HepG2 (cell line): ENCODE results near the gene MAN1A1. TPM values are rescaled to one million over a fixed set of nuclear protein-coding genes. Genes with fewer than 3 reads are reported as not detected.

Experiments used
- ELF4 ChIP-seq: sonication (generic); formaldehyde crosslinking; IDR thresholded peaks from 2 replicates; pipeline ENCODE4 v1.5.0; 2020; ENCODE audit warnings: missing genetic modification reagents, mild to moderate bottlenecking, moderate library complexity, borderline replicate concordance
- FOXC1 ChIP-seq: sonication (generic); formaldehyde crosslinking; IDR thresholded peaks from 2 replicates; pipeline ENCODE4 v1.8.0; 2022; ENCODE audit warnings: mild to moderate bottlenecking, missing genetic modification reagents, borderline replicate concordance
- FOXJ3 ChIP-seq: sonication (generic); formaldehyde crosslinking; IDR thresholded peaks from 2 replicates; pipeline ENCODE4 v1.4.0; 2020; ENCODE audit warnings: missing genetic modification reagents, mild to moderate bottlenecking, borderline replicate concordance
- HCFC1 ChIP-seq: fragments of 150-350 bp; IDR thresholded peaks from 2 replicates; pipeline ENCODE4 v1.6.1; 2014; ENCODE audit warnings: low read depth, low read length
- KDM2A ChIP-seq: sonication (generic); formaldehyde crosslinking; IDR thresholded peaks from 2 replicates; pipeline ENCODE4 v1.4.0; 2020; ENCODE audit warnings: low read depth, missing genetic modification reagents, borderline replicate concordance
- KDM3A ChIP-seq: IDR thresholded peaks from 2 replicates; pipeline ENCODE4 v1.6.1; 2018; ENCODE audit warnings: low read depth, missing compliant biosample characterization
- KLF6 ChIP-seq: IDR thresholded peaks from 2 replicates; pipeline ENCODE4 v1.8.0; 2016; ENCODE audit warnings: missing biosample characterization, missing genetic modification reagents
- NFKB2 ChIP-seq: sonication (generic); formaldehyde crosslinking; IDR thresholded peaks from 2 replicates; pipeline ENCODE4 v1.4.0; 2020; ENCODE audit warnings: missing genetic modification reagents, borderline replicate concordance
- NPAS2 ChIP-seq: sonication (generic); formaldehyde crosslinking; IDR thresholded peaks from 2 replicates; pipeline ENCODE4 v1.8.0; 2022; ENCODE audit warnings: mild to moderate bottlenecking, missing genetic modification reagents, borderline replicate concordance
- PCBP1 ChIP-seq: fragments of 200-400 bp; formaldehyde crosslinking; IDR thresholded peaks from 2 replicates; pipeline ENCODE4 v1.6.1; 2017; ENCODE audit warnings: mild to moderate bottlenecking, low read depth, low read length, borderline replicate concordance
- PHF20 ChIP-seq: sonication (generic); formaldehyde crosslinking; IDR thresholded peaks from 2 replicates; pipeline ENCODE4 v1.5.0; 2020; ENCODE audit warnings: mild to moderate bottlenecking, missing genetic modification reagents
- POLR2A ChIP-seq, 2 experiments: IDR thresholded peaks; 2 replicates each; pipeline ENCODE4 v1.6.1; 2011; ENCODE audit warnings: low read depth in 2 of 2, low read length in 2 of 2, mild to moderate bottlenecking in 1 of 2, moderate library complexity in 1 of 2; ENCODE audit not compliant: insufficient read depth in 1 of 2
- RELA ChIP-seq: sonication (generic); formaldehyde crosslinking; IDR thresholded peaks from 2 replicates; pipeline ENCODE4 v1.4.0; 2020; ENCODE audit warnings: missing genetic modification reagents
- SPEN ChIP-seq: sonication (generic); formaldehyde crosslinking; IDR thresholded peaks from 2 replicates; pipeline ENCODE4 v1.5.1; 2020; ENCODE audit warnings: low read depth, mild to moderate bottlenecking, missing genetic modification reagents
- U2AF2 ChIP-seq: fragments of 200-400 bp; formaldehyde crosslinking; IDR thresholded peaks from 2 replicates; pipeline ENCODE4 v1.6.1; 2017; ENCODE audit warnings: low read depth, mild to moderate bottlenecking, low read length
- ZNF101 ChIP-seq: sonication (generic); formaldehyde crosslinking; IDR thresholded peaks from 2 replicates; pipeline ENCODE4 v1.4.0; 2020; ENCODE audit warnings: mild to moderate bottlenecking, low read depth, missing genetic modification reagents, borderline replicate concordance
- ZNF180 ChIP-seq: sonication (generic); formaldehyde crosslinking; IDR thresholded peaks from 2 replicates; pipeline ENCODE4 v1.4.0; 2020; ENCODE audit warnings: low read depth, missing genetic modification reagents, borderline replicate concordance
- ZNF296 ChIP-seq: sonication (generic); formaldehyde crosslinking; conservative IDR thresholded peaks from 2 replicates; pipeline ENCODE4 v1.5.0; 2020; ENCODE audit warnings: mild to moderate bottlenecking, missing genetic modification reagents
- ZNF432 ChIP-seq: sonication (generic); formaldehyde crosslinking; IDR thresholded peaks from 2 replicates; pipeline ENCODE4 v1.5.0; 2020; ENCODE audit warnings: missing genetic modification reagents, mild to moderate bottlenecking, borderline replicate concordance
- ZNF557 ChIP-seq: sonication (generic); formaldehyde crosslinking; IDR thresholded peaks from 2 replicates; pipeline ENCODE4 v1.4.0; 2020; ENCODE audit warnings: missing genetic modification reagents
- ZNF841 ChIP-seq: sonication (generic); formaldehyde crosslinking; IDR thresholded peaks from 2 replicates; pipeline ENCODE4 v1.8.1; 2023; ENCODE audit warnings: missing genetic modification reagents, borderline replicate concordance
- ZNF891 ChIP-seq: sonication (generic); formaldehyde crosslinking; IDR thresholded peaks from 2 replicates; pipeline ENCODE4 v1.5.0; 2020; ENCODE audit warnings: mild to moderate bottlenecking, missing genetic modification reagents
- polyA plus RNA-seq, 8 experiments: library from polyadenylated mRNA; depleted of rRNA in 3 of 8; stranded (reverse) in 7 of 8; unstranded in 1 of 8; fragments of >200 nt; fragmentation: Illumina TruSeq in 4 of 8; extraction: Trizol in 4 of 8; gene quantifications; 2 replicates each; pipeline versions ENCODE4 v1.2.1 to v1.2.3, GENCODE V29; 2011 to 2016; ENCODE audit warnings: low read depth in 4 of 8, missing spikeins in 1 of 8, mixed read lengths in 1 of 8; ENCODE audit not compliant: insufficient read depth in 1 of 8
- total RNA-seq, 5 experiments: library from RNA; depleted of rRNA; stranded (reverse); fragments of >200 nt; fragmentation: Illumina TruSeq; extraction: Trizol; gene quantifications; 2 replicates each; pipeline ENCODE4 v1.2.3, GENCODE V29; 2016; ENCODE audit warnings: low read depth in 1 of 5
- TF ChIP-seq, protein P1 (sequence below): sonication (generic); formaldehyde crosslinking; IDR thresholded peaks from 2 replicates; pipeline ENCODE4 v1.4.0; 2020; ENCODE audit warnings: missing genetic modification reagents
- TF ChIP-seq, protein P2 (sequence below): sonication (generic); IDR thresholded peaks from 2 replicates; pipeline ENCODE4 v1.6.1; 2016; ENCODE audit warnings: low read depth, borderline replicate concordance
- TF ChIP-seq, protein P3 (sequence below): conservative IDR thresholded peaks from 2 replicates; pipeline ENCODE4 v1.6.1; 2018; ENCODE audit warnings: missing genetic modification reagents

Gene MAN1A1
- total and polyA plus RNA-seq, 2 of the 13 experiments (the other 11 are each of a cell fraction or from before 2014, with no cell fraction given): 156 to 236 TPM

DNA sequence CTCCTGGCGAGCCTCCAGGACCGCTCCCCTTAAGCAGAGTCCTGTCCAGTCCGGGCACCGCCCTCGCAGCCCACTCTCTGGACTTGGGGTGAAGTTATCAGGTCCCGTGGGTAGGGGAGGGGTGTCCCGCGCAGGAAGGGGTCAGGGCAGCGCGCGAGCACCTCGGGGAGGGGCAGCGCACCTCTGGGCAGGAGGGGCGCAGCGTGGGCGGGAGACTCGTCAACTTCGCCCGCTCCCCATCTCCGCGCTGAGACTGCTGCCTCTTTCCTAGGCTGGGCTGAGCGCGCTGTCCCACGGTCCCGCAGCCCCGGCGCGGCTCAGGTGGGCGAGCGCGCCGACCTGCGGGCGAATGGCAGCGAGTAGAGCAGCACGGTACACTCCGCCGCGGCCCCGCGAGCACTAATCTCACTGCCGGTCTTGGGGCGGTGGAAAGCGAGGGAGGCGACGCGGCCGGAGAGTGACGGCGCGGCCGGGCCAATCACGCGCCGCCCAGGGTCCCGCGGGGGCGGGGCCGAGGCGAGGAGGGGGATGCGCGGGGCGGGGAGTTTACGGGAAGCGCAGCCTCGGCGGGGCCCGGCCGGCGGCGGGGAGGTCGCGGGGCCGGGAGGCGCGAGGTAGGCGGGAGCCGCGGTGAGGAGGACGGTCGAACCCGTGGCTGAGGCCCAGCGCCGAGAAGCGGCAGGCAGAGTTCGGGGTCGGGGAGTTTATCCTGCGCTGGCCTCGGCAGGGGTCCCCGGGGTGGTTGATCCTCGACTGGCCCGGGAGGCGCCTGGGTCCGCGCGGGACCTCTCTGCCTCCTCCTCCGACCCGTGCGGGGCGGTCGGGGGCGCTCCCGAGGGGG is at the start of gene MAN1A1 (continued):
- TF ChIP-seq ZNF432 (CRISPR knock-in tag): no peak
- TF ChIP-seq ZNF101 (CRISPR knock-in tag): no peak; the same call in 1 of the 2 replicates
- TF ChIP-seq, protein P1, sequence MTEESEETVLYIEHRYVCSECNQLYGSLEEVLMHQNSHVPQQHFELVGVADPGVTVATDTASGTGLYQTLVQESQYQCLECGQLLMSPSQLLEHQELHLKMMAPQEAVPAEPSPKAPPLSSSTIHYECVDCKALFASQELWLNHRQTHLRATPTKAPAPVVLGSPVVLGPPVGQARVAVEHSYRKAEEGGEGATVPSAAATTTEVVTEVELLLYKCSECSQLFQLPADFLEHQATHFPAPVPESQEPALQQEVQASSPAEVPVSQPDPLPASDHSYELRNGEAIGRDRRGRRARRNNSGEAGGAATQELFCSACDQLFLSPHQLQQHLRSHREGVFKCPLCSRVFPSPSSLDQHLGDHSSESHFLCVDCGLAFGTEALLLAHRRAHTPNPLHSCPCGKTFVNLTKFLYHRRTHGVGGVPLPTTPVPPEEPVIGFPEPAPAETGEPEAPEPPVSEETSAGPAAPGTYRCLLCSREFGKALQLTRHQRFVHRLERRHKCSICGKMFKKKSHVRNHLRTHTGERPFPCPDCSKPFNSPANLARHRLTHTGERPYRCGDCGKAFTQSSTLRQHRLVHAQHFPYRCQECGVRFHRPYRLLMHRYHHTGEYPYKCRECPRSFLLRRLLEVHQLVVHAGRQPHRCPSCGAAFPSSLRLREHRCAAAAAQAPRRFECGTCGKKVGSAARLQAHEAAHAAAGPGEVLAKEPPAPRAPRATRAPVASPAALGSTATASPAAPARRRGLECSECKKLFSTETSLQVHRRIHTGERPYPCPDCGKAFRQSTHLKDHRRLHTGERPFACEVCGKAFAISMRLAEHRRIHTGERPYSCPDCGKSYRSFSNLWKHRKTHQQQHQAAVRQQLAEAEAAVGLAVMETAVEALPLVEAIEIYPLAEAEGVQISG (CRISPR knock-in tag): peak; percentile 84
- TF ChIP-seq ZNF180 (CRISPR knock-in tag): no peak; the same call in 1 of the 2 replicates
- peak; percentile 75 for TF ChIP-seq ZNF841
- TF ChIP-seq NPAS2 (CRISPR knock-in tag): no peak
- TF ChIP-seq RELA (CRISPR knock-in tag): peak; percentile 23; the same call in 1 of the 2 replicates
- 0 out of 2 replicates have a peak, but pooled peaks have one; percentile 17 for TF ChIP-seq PCBP1
- no peak; the same call in 1 of the 2 replicates for TF ChIP-seq PHF20 (CRISPR knock-in tag)
- TF ChIP-seq ZNF557 (CRISPR knock-in tag): peak; percentile 85; the same call in 1 of the 2 replicates
- no peak for TF ChIP-seq U2AF2
- TF ChIP-seq, protein P2, sequence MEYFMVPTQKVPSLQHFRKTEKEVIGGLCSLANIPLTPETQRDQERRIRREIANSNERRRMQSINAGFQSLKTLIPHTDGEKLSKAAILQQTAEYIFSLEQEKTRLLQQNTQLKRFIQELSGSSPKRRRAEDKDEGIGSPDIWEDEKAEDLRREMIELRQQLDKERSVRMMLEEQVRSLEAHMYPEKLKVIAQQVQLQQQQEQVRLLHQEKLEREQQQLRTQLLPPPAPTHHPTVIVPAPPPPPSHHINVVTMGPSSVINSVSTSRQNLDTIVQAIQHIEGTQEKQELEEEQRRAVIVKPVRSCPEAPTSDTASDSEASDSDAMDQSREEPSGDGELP: peak; percentile 40; the same call in 1 of the 2 replicates
- TF ChIP-seq, protein P3, sequence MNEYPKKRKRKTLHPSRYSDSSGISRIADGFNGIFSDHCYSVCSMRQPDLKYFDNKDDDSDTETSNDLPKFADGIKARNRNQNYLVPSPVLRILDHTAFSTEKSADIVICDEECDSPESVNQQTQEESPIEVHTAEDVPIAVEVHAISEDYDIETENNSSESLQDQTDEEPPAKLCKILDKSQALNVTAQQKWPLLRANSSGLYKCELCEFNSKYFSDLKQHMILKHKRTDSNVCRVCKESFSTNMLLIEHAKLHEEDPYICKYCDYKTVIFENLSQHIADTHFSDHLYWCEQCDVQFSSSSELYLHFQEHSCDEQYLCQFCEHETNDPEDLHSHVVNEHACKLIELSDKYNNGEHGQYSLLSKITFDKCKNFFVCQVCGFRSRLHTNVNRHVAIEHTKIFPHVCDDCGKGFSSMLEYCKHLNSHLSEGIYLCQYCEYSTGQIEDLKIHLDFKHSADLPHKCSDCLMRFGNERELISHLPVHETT (CRISPR knock-in tag): no peak; the same call in 1 of the 2 replicates
- TF ChIP-seq ZNF891: peak; percentile 73
- TF ChIP-seq ZNF296 (CRISPR knock-in tag): peak; percentile 45; the same call in 1 of the 2 replicates
- TF ChIP-seq SPEN: peak; percentile 93
- no peak; the same call in none of the 2 replicates for TF ChIP-seq ELF4 (CRISPR knock-in tag)
- peak; percentile 97 for TF ChIP-seq NFKB2 (CRISPR knock-in tag)
- peak; percentile 97 for TF ChIP-seq KDM2A (CRISPR knock-in tag)
- TF ChIP-seq FOXC1 (CRISPR knock-in tag): peak; percentile 93; the same call in 1 of the 2 replicates
- peak; percentile 94 for TF ChIP-seq KDM3A (CRISPR knock-in tag)
- TF ChIP-seq FOXJ3: peak; percentile 30; the same call in 1 of the 2 replicates
- no peak for TF ChIP-seq HCFC1
- peak; percentile 98 to 100 for TF ChIP-seq POLR2A (IDR thresholded peaks at IDR 0.05; ENCODE audit: insufficient read depth in 1 of 2, low read depth in 2 of 2, low read length in 2 of 2)
- peak; percentile 99 for TF ChIP-seq KLF6 (CRISPR knock-in tag)
